ENCODE data around the gene FAM216A. TPM values are rescaled to one million over a fixed set of nuclear protein-coding genes. Genes with fewer than 3 reads are reported as not detected.
A peak's percentile ranks its signal among the peaks of the same experiment; 100 is the strongest.

The FAM216A gene
- total and polyA plus RNA-seq, 9 of the 15 experiments (the other 6 are each of a cell fraction or from before 2014, with no cell fraction given): 17.2 to 96.9 (median 48.5) TPM

- peak; percentile 76 for TF ChIP-seq MGA (IDR thresholded peaks at IDR 0.05)
- no peak for TF ChIP-seq KLF1 (tag; IDR thresholded peaks at IDR 0.05)
- TF ChIP-seq MLLT1 (IDR thresholded peaks at IDR 0.05): 0 out of 4 replicates have a peak, but pooled peaks of 1 of the 2 experiments have one; percentile 17
These were observed 30.5 kb downstream of the FAM216A start (continued) for GRCh38 chr12:110498984-110499706.

Data from K562 (cell line).